Memory B cell (primary cell): ENCODE measurements around the gene DNM3.
A peak's percentile ranks its signal among the peaks of the same experiment; 100 is the strongest.
"Not testable (repeated sequence)": the region's sequence is repeated elsewhere in the genome, so short reads cannot be mapped to it uniquely, and the experiment has no call there.

ENCODE experiments used
- ATAC-seq: fragments of 150-1000 bp; cut with Tn5 transposase; 2 replicates; pipeline ENCODE4 v1.10.0; 2021; ENCODE audit warnings: low read depth, mild to moderate bottlenecking, moderate library complexity
- DNase-seq, 2 donors: peaks; one replicate each; pipeline ENCODE4 v3.0.0; 2022; ENCODE audit warnings: low spot score in 2 of 2
- H3K27ac Mint-ChIP-seq: one replicate; pipeline ENCODE4 v1.8.0; 2022; ENCODE audit warnings: mild to moderate bottlenecking, moderate library complexity, mixed read lengths
- H3K27me3 Mint-ChIP-seq: one replicate; pipeline ENCODE4 v1.8.0; 2022; ENCODE audit warnings: mixed read lengths
- H3K36me3 Mint-ChIP-seq: one replicate; pipeline ENCODE4 v1.8.0; 2022; ENCODE audit warnings: mild to moderate bottlenecking, mixed read lengths
- H3K4me1 Mint-ChIP-seq: one replicate; pipeline ENCODE4 v1.8.0; 2022; ENCODE audit warnings: mixed read lengths
- H3K4me3 Mint-ChIP-seq: one replicate; pipeline ENCODE4 v1.8.0; 2022; ENCODE audit warnings: mild to moderate bottlenecking, moderate library complexity, mixed read lengths
- H3K9me3 Mint-ChIP-seq: one replicate; pipeline ENCODE4 v1.8.0; 2022; ENCODE audit warnings: mixed read lengths

DNM3 gene

DNA sequence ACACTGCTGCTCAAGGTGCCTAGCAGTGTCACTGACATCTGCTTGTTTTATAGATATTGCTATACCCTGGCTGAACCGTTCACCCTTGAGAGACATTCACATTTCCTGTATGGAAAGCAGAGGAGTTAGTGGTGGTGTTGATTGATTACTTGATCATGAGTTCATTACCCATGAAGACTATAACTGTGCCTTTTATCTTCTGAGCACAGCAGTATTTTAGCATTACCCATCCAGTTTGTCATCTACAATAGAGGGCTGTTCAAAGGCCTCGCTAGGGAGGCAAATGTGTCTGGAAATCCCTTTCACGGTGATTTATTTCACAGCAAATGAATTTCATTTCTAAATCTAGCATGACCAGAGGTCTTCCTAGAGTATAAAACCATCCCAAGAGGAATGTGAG, 160.0 kb downstream of the DNM3 start:
- ATAC-seq (no peak), DNase-seq (no peak)
- no peaks in the 10 kb centered on the region for H3K9me3 Mint-ChIP-seq
- H3K27me3 Mint-ChIP-seq, result no peaks in the 10 kb centered on the region
- peaks cover 5% of the 10 kb centered on the region for H3K4me1 Mint-ChIP-seq
- no peak overlapping the region for H3K4me3 Mint-ChIP-seq
- no peaks in the 10 kb centered on the region for H3K36me3 Mint-ChIP-seq
- no peak overlapping the region for H3K27ac Mint-ChIP-seq

DNA sequence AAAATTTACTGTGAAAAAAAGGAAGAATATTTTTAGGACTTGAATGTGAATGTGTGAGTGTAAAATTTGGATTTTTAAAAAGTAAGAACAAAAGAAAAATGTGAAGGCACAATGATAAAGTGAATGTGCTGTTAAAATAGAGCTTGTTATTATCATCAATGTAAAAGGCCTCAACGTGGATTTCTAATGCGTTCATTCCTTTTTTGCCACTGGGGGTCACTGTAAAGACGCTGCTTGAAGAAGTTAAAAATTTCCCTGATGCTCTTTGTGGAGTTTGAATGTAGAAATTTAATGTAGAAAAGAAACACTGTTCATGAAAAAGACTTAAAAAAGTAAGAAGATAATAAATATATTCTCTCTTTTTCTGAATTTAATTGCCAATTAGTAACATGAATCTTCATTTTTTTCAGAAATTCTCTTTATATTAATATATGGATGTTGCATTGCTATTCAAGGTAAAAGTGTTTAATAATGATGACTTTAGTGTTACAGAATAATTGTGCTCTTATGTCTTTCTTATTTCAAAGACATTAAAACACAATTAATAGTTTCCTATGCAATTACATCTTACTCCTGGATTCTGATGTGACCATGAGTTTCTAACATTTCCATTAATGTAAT, 161.5 kb downstream of the DNM3 start:
- peaks cover 5% of the 10 kb centered on the region for H3K4me1 Mint-ChIP-seq
- H3K27me3 Mint-ChIP-seq, result no peaks in the 10 kb centered on the region
- no peak overlapping the region for H3K27ac Mint-ChIP-seq
- H3K9me3 Mint-ChIP-seq, result no peaks in the 10 kb centered on the region
- ATAC-seq, result peak; percentile 70
- H3K4me3 Mint-ChIP-seq, result no peak overlapping the region
- peak; percentile 22 to 54 for DNase-seq
- no peaks in the 10 kb centered on the region for H3K36me3 Mint-ChIP-seq

DNA sequence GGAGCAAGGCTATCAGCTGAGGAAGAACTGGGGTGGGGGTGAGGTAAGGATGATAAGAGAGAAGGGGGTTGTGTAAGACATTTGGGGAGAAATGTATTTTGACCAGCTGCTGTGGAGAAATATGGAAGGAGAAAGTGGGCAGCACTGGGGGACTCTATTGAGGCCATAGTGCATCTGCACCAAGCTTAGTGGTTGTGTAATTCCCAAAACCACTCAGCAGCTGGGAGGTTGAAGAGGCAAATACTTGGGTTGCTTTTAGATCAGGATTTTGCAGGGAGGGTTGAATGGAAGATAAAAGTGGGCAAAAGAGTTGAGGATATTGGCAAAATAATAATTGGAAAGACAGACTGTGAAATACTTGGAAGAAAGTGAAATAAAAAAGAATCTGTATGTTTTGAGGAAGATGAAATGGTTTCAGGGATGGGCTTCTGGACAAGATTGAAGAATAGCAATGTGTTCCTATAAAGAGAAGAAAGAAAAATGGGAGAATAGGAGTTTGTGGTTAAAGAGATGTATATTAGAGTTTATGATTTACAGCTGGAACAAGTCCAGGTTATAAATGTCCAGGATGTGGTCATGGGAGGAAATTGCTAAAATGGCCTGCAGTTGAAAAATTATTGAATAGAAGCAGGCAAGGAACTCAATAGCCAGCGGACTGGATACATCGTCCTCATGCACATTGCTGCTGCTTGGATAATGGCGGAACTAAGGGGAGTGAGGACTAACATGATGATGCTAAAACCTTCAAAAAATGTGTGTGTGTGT, 162.7 kb downstream of the DNM3 start:
- DNase-seq (no peak), ATAC-seq (no peak)
- H3K9me3 Mint-ChIP-seq, result no peaks in the 10 kb centered on the region
- peaks cover 5% of the 10 kb centered on the region for H3K4me1 Mint-ChIP-seq
- H3K4me3 Mint-ChIP-seq, result no peak overlapping the region
- H3K36me3 Mint-ChIP-seq, result no peaks in the 10 kb centered on the region
- no peak overlapping the region for H3K27ac Mint-ChIP-seq
- H3K27me3 Mint-ChIP-seq, result no peaks in the 10 kb centered on the region

DNA sequence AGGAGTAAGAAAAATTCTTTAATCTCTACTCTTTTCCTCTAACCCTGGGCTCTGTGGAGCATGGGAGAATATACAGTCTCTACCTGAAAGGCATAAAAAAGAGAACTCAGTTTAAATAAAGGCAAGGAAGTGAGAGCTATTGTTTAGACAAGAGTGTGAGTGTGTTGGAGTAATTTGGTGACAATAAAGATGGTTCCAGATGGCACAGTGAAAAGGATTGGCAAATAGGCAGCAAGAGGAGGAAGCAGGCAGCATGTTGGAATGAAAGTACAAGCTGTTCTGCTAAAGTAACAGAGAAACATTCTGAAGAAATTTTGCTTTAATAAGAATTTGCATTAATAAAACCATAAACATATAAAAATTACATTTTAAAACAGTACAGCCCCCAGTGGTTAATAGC, 163.4 kb downstream of the DNM3 start:
- ATAC-seq, result no peak
- no peak overlapping the region for H3K27ac Mint-ChIP-seq
- no peaks in the 10 kb centered on the region for H3K36me3 Mint-ChIP-seq

DNA sequence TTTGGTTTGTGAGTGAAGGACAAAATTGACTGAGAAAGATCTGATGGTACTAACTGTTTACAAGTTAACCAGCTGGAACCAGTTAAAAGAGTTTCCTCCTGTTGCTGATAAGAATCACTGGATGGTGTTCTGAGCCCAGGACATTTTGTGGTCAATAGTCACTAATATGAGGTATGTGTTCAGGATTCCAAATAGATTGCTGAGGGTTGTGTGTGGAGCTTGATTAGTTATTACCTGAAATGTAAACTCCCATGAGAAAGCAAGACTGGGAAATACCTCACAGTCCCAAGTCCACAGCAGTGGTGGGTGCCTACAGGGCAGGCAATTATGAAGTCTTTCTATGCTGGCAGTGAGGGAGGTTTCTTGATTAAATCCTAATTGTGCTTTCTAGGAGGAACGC, 164.6 kb downstream of the DNM3 start:
- no peaks in the 10 kb centered on the region for H3K27me3 Mint-ChIP-seq
- no peak overlapping the region for H3K27ac Mint-ChIP-seq
- DNase-seq (no peak), ATAC-seq (no peak)
- no peaks in the 10 kb centered on the region for H3K36me3 Mint-ChIP-seq
- peaks cover 2% of the 10 kb centered on the region for H3K9me3 Mint-ChIP-seq
- H3K4me3 Mint-ChIP-seq, result no peak overlapping the region
- peaks cover 5% of the 10 kb centered on the region for H3K4me1 Mint-ChIP-seq

More for the DNA sequence above, 163.4 kb downstream of the DNM3 start:
- no peak for DNase-seq
- Mint-ChIP-seq H3K9me3 (no peaks in the 10 kb centered on the region), H3K27me3 (no peaks in the 10 kb centered on the region), H3K4me1 (peaks cover 5% of the 10 kb centered on the region), H3K4me3 (no peak overlapping the region)

DNA sequence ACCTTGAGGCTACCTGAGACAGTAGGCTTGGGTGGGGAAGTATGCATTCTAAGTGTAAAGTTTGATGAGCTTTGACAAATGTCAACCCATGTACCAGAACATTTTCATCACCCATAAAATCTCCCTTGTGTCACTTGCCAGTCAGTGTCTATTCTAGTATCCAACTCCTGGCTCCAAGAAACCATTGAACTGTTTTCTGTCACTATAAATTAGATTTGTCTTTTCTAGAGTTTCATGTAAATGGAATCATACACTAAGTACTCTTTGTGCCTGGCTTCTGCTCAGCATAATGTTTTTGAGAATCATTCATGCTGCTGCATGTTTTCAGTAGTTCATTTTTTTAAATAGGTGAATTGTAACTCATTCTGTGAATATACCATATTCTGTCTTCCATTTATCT, 165.4 kb downstream of the DNM3 start:
- H3K27ac Mint-ChIP-seq, result no peak overlapping the region
- H3K36me3 Mint-ChIP-seq, result no peaks in the 10 kb centered on the region
- H3K27me3 Mint-ChIP-seq, result no peaks in the 10 kb centered on the region
- no peak for DNase-seq
- H3K4me1 Mint-ChIP-seq, result peaks cover 5% of the 10 kb centered on the region
- H3K4me3 Mint-ChIP-seq, result no peak overlapping the region
- ATAC-seq, result no peak
- peaks cover 2% of the 10 kb centered on the region for H3K9me3 Mint-ChIP-seq

DNA sequence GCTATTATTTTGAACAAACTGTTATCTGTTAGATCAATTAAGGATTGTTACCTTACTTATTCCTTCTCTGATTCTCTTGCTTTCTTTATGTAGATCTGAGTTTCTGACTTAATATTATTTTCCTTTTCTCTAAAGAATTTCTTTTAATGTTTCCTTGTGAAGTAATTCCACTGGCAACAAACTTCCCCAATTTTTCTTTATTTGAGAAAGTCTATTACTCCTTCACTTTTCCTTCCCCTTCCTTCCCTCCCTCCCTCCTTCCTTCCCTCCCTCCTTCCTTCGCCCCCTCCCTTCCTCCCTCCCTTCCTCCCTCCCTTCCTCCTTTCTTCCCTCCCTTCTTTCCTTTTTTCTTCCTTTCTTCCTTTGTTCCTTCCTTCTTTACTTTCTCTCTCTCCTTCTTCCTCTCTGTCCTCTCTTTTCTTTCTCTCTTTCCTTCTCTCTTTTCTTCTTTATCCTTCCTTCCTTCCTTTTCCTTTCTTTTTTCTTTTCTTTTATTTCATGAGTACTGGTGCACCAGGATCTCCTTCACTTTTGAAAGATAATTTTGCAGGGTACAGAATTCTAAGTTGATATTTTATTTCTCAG, 177.5 kb downstream of the DNM3 start:
- H3K36me3 Mint-ChIP-seq, result peaks cover 5% of the 10 kb centered on the region

DNA sequence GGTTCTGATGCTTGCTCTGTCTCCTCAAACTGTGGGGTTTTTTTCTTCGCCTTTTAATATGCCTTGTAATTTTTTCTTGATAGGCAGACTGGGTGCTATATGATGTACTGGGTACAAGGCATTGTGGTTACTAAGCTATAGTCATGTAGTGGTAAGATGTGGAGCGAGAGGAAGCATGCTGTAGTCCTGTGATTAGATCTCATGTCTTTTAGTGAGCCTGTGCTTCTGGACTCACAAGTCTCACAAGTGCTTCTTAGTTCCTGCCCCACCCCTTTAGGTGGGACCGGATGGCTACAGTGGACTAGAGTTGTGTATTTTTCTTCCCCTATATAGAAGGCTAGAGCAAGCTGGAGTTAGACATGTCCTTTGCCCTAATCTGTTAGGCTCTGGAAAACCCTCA, 178.7 kb downstream of the DNM3 start:
- DNase-seq (no peak), ATAC-seq (no peak)
- peaks cover 5% of the 10 kb centered on the region for H3K36me3 Mint-ChIP-seq
- no peak overlapping the region for H3K27ac Mint-ChIP-seq
- no peaks in the 10 kb centered on the region for H3K4me1 Mint-ChIP-seq
- H3K9me3 Mint-ChIP-seq, result peaks cover 3% of the 10 kb centered on the region
- H3K4me3 Mint-ChIP-seq, result no peak overlapping the region
- H3K27me3 Mint-ChIP-seq, result peaks cover 8% of the 10 kb centered on the region

More for the DNA sequence above, 177.5 kb downstream of the DNM3 start:
- Mint-ChIP-seq H3K9me3 (peaks cover 3% of the 10 kb centered on the region), H3K4me1 (no peaks in the 10 kb centered on the region), H3K27ac (no peak overlapping the region), H3K27me3 (peaks cover 8% of the 10 kb centered on the region), H3K4me3 (no peak overlapping the region)
- no peak for DNase-seq
- ATAC-seq, result no peak

DNA sequence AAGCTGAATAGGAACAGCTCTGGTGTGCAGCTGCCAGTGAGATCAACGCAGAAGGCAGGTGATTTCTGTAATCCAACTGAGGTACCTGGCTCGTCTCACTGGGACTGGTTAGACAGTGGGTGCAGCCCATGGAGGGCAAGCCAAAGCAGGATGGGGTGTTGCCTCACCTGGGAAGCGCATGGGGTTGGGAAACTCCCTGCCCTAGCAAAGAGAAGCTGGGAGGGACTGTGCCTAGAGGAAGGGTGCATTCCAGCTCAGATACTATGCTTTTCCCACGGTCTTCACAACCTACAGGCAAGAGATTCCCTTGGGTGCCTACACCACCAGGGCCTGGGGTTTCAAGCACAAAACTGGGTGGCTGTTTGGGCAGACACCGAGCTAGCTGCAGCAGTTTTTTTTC, 183.2 kb downstream of the DNM3 start:
- Mint-ChIP-seq H3K27me3 (peaks cover 6% of the 10 kb centered on the region), H3K4me3 (no peak overlapping the region), H3K27ac (no peak overlapping the region), H3K4me1 (no peaks in the 10 kb centered on the region), H3K36me3 (peaks cover 4% of the 10 kb centered on the region), H3K9me3 (peaks cover 1% of the 10 kb centered on the region)
- DNase-seq (no peak), ATAC-seq (no peak)

DNA sequence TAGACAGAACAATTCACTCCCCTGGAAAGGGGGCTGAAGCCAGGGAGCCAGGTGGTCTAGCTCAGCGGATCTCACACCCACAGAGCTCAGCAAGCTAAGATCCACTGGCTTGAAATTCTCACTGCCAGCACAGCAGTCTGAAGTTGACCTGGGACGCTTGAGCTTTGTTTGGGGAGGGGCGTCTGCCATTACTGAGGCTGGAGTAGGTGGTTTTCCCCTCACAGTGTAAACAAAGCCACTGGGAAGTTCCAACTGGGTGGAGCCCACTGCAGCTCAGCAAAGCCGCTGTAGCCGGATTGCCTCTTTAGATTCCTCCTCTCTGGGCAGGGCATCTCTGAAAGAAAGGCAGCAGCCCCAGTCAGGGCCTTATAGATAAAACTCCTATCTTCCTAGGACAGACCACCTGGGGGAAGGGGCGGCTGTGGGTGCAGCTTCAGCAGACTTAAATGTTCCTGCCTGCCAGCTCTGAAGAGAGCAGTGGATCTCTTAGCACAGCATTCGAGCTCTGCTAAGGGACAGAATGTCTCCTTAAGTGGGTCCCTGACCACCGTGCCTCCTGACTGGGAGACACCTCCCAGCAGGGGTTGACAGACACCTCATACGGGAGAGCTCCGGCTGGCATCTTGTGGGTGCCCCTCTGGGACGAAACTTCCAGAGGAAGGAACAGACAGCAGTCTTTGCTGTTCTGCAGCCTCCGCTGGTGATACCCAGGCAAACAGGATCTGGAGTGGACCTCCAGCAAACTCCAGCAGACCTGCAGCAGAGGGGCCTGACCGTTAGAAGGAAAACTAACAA, 183.8 kb downstream of the DNM3 start:
- ATAC-seq, H3K27me3 Mint-ChIP-seq, H3K27ac Mint-ChIP-seq, H3K4me3 Mint-ChIP-seq, H3K9me3 Mint-ChIP-seq, H3K36me3 Mint-ChIP-seq, DNase-seq, H3K4me1 Mint-ChIP-seq: not testable (repeated sequence)

DNA sequence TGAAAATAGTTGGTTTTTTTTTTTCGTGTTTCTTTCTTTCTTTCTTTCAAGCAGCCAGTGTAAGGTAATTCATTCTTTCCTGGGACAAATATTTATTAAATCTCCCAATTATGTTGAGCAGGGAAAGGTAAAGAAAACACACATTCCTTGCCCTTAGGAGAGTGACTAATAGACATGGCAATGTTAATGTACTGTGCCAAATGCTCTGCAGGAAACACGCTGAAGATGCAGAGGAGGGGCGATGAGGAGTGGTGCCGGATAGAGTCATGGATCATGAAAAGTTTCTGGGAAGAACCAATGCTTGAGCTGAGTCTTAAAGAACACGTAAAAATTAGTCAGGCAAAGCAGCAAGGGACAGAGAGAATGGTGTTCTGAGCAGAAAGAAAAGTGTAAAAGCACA, 199.2 kb downstream of the DNM3 start:
- Mint-ChIP-seq H3K36me3 (peaks cover 6% of the 10 kb centered on the region), H3K4me1 (no peaks in the 10 kb centered on the region), H3K27me3 (no peaks in the 10 kb centered on the region), H3K27ac (no peak overlapping the region), H3K9me3 (peaks cover 4% of the 10 kb centered on the region), H3K4me3 (no peak overlapping the region)
- no peak for ATAC-seq
- DNase-seq, result no peak

DNA sequence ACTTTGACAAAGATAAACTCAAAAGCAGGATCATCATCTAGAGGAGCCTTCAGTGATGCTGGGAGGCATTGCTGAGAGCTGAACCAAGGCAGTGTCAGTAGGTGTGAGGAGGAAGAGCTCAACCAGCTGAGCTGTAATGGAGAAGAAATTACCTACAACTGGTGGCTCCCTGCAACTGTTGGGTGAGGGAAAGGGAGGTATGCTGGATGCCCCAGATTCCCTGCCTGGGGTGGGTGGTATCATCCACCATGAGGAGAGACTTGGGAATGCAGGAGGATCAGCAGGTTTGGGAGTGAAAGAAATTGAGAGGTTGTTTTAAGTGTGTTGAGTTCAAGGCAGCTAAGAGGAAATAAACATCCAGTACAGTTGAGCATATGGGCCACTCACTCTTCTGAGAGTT, 199.8 kb downstream of the DNM3 start:
- no peaks in the 10 kb centered on the region for H3K4me1 Mint-ChIP-seq
- DNase-seq (no peak), ATAC-seq (no peak)
- H3K27ac Mint-ChIP-seq, result no peak overlapping the region
- no peaks in the 10 kb centered on the region for H3K27me3 Mint-ChIP-seq
- no peak overlapping the region for H3K4me3 Mint-ChIP-seq
- peaks cover 4% of the 10 kb centered on the region for H3K9me3 Mint-ChIP-seq
- H3K36me3 Mint-ChIP-seq, result peaks cover 8% of the 10 kb centered on the region

DNA sequence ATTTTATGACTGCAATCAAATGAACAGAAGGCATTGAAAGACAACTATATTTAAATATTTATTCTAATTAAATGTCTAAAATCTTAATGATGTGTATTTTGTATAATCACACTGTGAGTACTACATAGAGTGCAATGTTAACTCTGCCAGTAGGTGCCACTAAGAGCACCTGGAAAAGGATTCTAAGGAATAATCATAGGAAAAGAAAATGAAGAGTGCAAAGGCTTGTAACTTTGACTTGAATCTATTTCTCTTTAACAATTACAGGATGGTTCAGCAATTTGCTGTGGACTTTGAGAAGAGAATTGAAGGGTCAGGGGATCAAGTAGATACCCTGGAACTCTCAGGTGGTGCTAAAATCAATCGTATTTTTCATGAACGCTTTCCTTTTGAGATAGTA, 200.4 kb downstream of the DNM3 start:
- DNase-seq, result no peak
- Mint-ChIP-seq H3K9me3 (peaks cover 4% of the 10 kb centered on the region), H3K4me1 (no peaks in the 10 kb centered on the region), H3K4me3 (no peak overlapping the region), H3K27ac (no peak overlapping the region), H3K27me3 (no peaks in the 10 kb centered on the region), H3K36me3 (peaks cover 8% of the 10 kb centered on the region)
- no peak for ATAC-seq

DNA sequence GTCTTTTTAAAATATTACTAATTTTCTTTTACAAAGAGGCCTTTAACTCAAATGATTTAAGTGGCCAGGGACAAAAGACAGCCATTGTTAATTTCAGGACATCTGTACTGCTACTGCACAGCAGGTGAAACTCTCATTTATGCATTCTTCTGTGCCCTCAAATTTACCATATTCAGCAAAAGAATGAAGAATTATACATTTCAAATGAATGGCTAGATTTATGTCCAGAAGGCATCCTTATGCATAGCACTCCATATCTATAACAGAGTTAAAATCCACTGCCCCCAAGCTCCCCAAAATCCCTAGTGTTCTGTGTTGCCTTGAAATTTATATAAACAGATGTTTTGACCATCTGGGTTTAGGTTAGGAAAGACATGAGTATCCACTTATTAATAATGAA, 202.6 kb downstream of the DNM3 start:
- Mint-ChIP-seq H3K27ac (no peak overlapping the region), H3K36me3 (peaks cover 8% of the 10 kb centered on the region), H3K9me3 (peaks cover 4% of the 10 kb centered on the region), H3K4me1 (no peaks in the 10 kb centered on the region), H3K4me3 (no peak overlapping the region), H3K27me3 (no peaks in the 10 kb centered on the region)
- ATAC-seq (no peak), DNase-seq (no peak)
